Measurements from ENCODE around the gene GSTP1. TPM values are rescaled to one million over a fixed set of nuclear protein-coding genes. Genes with fewer than 3 reads are reported as not detected.
"Not testable (repeated sequence)": the region's sequence is repeated elsewhere in the genome, so short reads cannot be mapped to it uniquely, and the experiment has no call there.

The GSTP1 gene
- total RNA-seq, 2 experiments from 2014 or later, result 330 to 337 TPM

GRCh38 chr11:67618901-67619659 lies 35.5 kb downstream of the GSTP1 start:
- CTCF ChIA-PET, result interaction anchor here (1.9 kb wide), 1 partner anchor 10 kb away, joined by 9 read pairs; the partner anchor contains the start of gene NUDT8
- H3K27me3 Mint-ChIP-seq (ENCODE audit: low read depth); ATAC-seq; DNase-seq; H3K4me3 Mint-ChIP-seq; H3K36me3 Mint-ChIP-seq (ENCODE audit: low read depth); H3K27ac Mint-ChIP-seq; H3K9me3 Mint-ChIP-seq (ENCODE audit: insufficient read depth): not testable (repeated sequence)
- peaks cover 30% of the 10 kb centered on the region for H3K4me1 Mint-ChIP-seq (ENCODE audit: low read depth)
- POLR2A ChIA-PET, result interaction anchor here (1.3 kb wide), 1 partner anchor 10 kb away, joined by 3 read pairs; no protein-coding TSS in a partner anchor

GRCh38 chr11:67619683-67620618 lies 36.3 kb downstream of the GSTP1 start:
- ChIA-PET CTCF (interaction anchor here (1.9 kb wide), 1 partner anchor 9 kb away, joined by 9 read pairs; the partner anchor contains the start of gene NUDT8), POLR2A (interaction anchor here (1.3 kb wide), 1 partner anchor 9 kb away, joined by 3 read pairs; no protein-coding TSS in a partner anchor)
- ATAC-seq; H3K4me3 Mint-ChIP-seq; H3K27me3 Mint-ChIP-seq (ENCODE audit: low read depth); H3K9me3 Mint-ChIP-seq (ENCODE audit: insufficient read depth); DNase-seq; H3K36me3 Mint-ChIP-seq (ENCODE audit: low read depth): not testable (repeated sequence)
- H3K4me1 Mint-ChIP-seq (ENCODE audit: low read depth), result peaks cover 21% of the 10 kb centered on the region
- peak overlapping the region; percentile 25 for H3K27ac Mint-ChIP-seq

GRCh38 chr11:67620621-67621020 lies 37.0 kb downstream of the GSTP1 start:
- ATAC-seq; H3K36me3 Mint-ChIP-seq (ENCODE audit: low read depth); POLR2A ChIA-PET; H3K27ac Mint-ChIP-seq; H3K27me3 Mint-ChIP-seq (ENCODE audit: low read depth); H3K4me3 Mint-ChIP-seq; H3K9me3 Mint-ChIP-seq (ENCODE audit: insufficient read depth); DNase-seq: not testable (repeated sequence)
- H3K4me1 Mint-ChIP-seq (ENCODE audit: low read depth), result peaks cover 14% of the 10 kb centered on the region
- CTCF ChIA-PET, result interaction anchor here (1.9 kb wide), 1 partner anchor 9 kb away, joined by 9 read pairs; the partner anchor contains the start of gene NUDT8

- ATAC-seq; H3K9me3 Mint-ChIP-seq (ENCODE audit: insufficient read depth); CTCF ChIA-PET; H3K4me3 Mint-ChIP-seq; DNase-seq; H3K27me3 Mint-ChIP-seq (ENCODE audit: low read depth); H3K36me3 Mint-ChIP-seq (ENCODE audit: low read depth); H3K4me1 Mint-ChIP-seq (ENCODE audit: low read depth); H3K27ac Mint-ChIP-seq; POLR2A ChIA-PET: not testable (repeated sequence)
Measured at GRCh38 chr11:67621928-67622327, 38.3 kb downstream of the GSTP1 start.

GRCh38 chr11:67622905-67623304 lies 39.3 kb downstream of the GSTP1 start:
- H3K27ac Mint-ChIP-seq; H3K27me3 Mint-ChIP-seq (ENCODE audit: low read depth); H3K36me3 Mint-ChIP-seq (ENCODE audit: low read depth); H3K4me1 Mint-ChIP-seq (ENCODE audit: low read depth); H3K9me3 Mint-ChIP-seq (ENCODE audit: insufficient read depth); ATAC-seq; H3K4me3 Mint-ChIP-seq; DNase-seq: not testable (repeated sequence)
- POLR2A ChIA-PET, result interaction anchor here (0.6 kb wide), 2 partner anchors 9 to 238 kb away, joined by 3 read pairs; no protein-coding TSS in a partner anchor
- CTCF ChIA-PET, result interaction anchor here (1.4 kb wide), 1 partner anchor 9 kb away, joined by 5 read pairs; no protein-coding TSS in a partner anchor

- H3K27ac Mint-ChIP-seq; H3K9me3 Mint-ChIP-seq (ENCODE audit: insufficient read depth); H3K27me3 Mint-ChIP-seq (ENCODE audit: low read depth); DNase-seq; H3K36me3 Mint-ChIP-seq (ENCODE audit: low read depth); ATAC-seq; H3K4me3 Mint-ChIP-seq: not testable (repeated sequence)
- ChIA-PET POLR2A (interaction anchor here (0.6 kb wide), 2 partner anchors 9 to 239 kb away, joined by 3 read pairs; no protein-coding TSS in a partner anchor), CTCF (interaction anchor here (1.4 kb wide), 1 partner anchor 10 kb away, joined by 5 read pairs; no protein-coding TSS in a partner anchor)
- H3K4me1 Mint-ChIP-seq (ENCODE audit: low read depth), result peaks cover 15% of the 10 kb centered on the region
Measured at GRCh38 chr11:67623795-67624194, 40.2 kb downstream of the GSTP1 start.

GRCh38 chr11:67626131-67626833 lies 42.7 kb downstream of the GSTP1 start:
- ChIA-PET CTCF (interaction anchor here (1.0 to 7.0 kb wide), 2 partner anchors 11 to 24 kb away, joined by 3 to 90 read pairs; partner anchors contain the start of gene ACY3), POLR2A (interaction anchor here (0.6 to 2.7 kb wide), 2 partner anchors 12 to 1798 kb away, joined by 3 to 10 read pairs; no protein-coding TSS in a partner anchor)
- not testable (repeated sequence) for H3K27me3 Mint-ChIP-seq (ENCODE audit: low read depth); H3K9me3 Mint-ChIP-seq (ENCODE audit: insufficient read depth); DNase-seq; H3K36me3 Mint-ChIP-seq (ENCODE audit: low read depth); ATAC-seq; H3K4me3 Mint-ChIP-seq; H3K27ac Mint-ChIP-seq
- peaks cover 24% of the 10 kb centered on the region for H3K4me1 Mint-ChIP-seq (ENCODE audit: low read depth)

GRCh38 chr11:67626970-67627369 lies 43.4 kb downstream of the GSTP1 start:
- Mint-ChIP-seq H3K27ac (no peak overlapping the region), H3K36me3 (ENCODE audit: low read depth) (no peaks in the 10 kb centered on the region)
- POLR2A ChIA-PET, result interaction anchor here (2.7 kb wide), 1 partner anchor 13 kb away, joined by 10 read pairs; no protein-coding TSS in a partner anchor

GRCh38 chr11:67627441-67627811 lies 43.8 kb downstream of the GSTP1 start:
- CTCF ChIA-PET, result interaction anchor here (1.0 to 7.0 kb wide), 3 partner anchors 12 to 64 kb away, joined by 4 to 90 read pairs (median 63); no protein-coding TSS in a partner anchor

More at GRCh38 chr11:67626970-67627369, 43.4 kb downstream of the GSTP1 start:
- ATAC-seq, result no peak
- Mint-ChIP-seq H3K27me3 (ENCODE audit: low read depth) (no peaks in the 10 kb centered on the region), H3K4me1 (ENCODE audit: low read depth) (peaks cover 25% of the 10 kb centered on the region), H3K9me3 (ENCODE audit: insufficient read depth) (no peaks in the 10 kb centered on the region), H3K4me3 (no peak overlapping the region)
- CTCF ChIA-PET, result interaction anchor here (1.0 to 7.0 kb wide), 3 partner anchors 12 to 31 kb away, joined by 3 to 90 read pairs (median 63); partner anchors contain the start of gene ACY3
- no peak for DNase-seq

GRCh38 chr11:67627812-67628624 lies 44.4 kb downstream of the GSTP1 start:
- DNase-seq, result no peak
- H3K27ac Mint-ChIP-seq, result peak overlapping the region; percentile 94
- peaks cover 25% of the 10 kb centered on the region for H3K4me1 Mint-ChIP-seq (ENCODE audit: low read depth)
- no peak for ATAC-seq
- H3K4me3 Mint-ChIP-seq, result peak overlapping the region; percentile 22
- POLR2A ChIA-PET, result interaction anchor here (0.7 to 2.7 kb wide), 4 partner anchors 12 to 345 kb away, joined by 3 to 10 read pairs (median 6); no protein-coding TSS in a partner anchor
- CTCF ChIA-PET, result interaction anchor here (1.0 to 7.0 kb wide), 10 partner anchors 8 to 100 kb away, joined by 3 to 111 read pairs (median 20); partner anchors contain the start of genes ACY3 and TBX10
- H3K27me3 Mint-ChIP-seq (ENCODE audit: low read depth), result no peaks in the 10 kb centered on the region
- no peaks in the 10 kb centered on the region for H3K36me3 Mint-ChIP-seq (ENCODE audit: low read depth)
- no peaks in the 10 kb centered on the region for H3K9me3 Mint-ChIP-seq (ENCODE audit: insufficient read depth)

More at GRCh38 chr11:67627441-67627811, 43.8 kb downstream of the GSTP1 start:
- DNase-seq (no peak), ATAC-seq (no peak)
- H3K27me3 Mint-ChIP-seq (ENCODE audit: low read depth), result no peaks in the 10 kb centered on the region
- peaks cover 25% of the 10 kb centered on the region for H3K4me1 Mint-ChIP-seq (ENCODE audit: low read depth)
- no peaks in the 10 kb centered on the region for H3K36me3 Mint-ChIP-seq (ENCODE audit: low read depth)
- no peak overlapping the region for H3K4me3 Mint-ChIP-seq
- peak overlapping the region; percentile 46 for H3K27ac Mint-ChIP-seq
- no peaks in the 10 kb centered on the region for H3K9me3 Mint-ChIP-seq (ENCODE audit: insufficient read depth)
- POLR2A ChIA-PET, result interaction anchor here (2.7 kb wide), 1 partner anchor 13 kb away, joined by 10 read pairs; no protein-coding TSS in a partner anchor

Data from activated CD8-positive, alpha-beta T cell treated with anti-CD3 and anti-CD28 coated beads, Interleukin-2, amount 10 ng/mL, durations not matched to agents 7 days and 5 days (primary cell).